Left lobe of liver (tissue), 2 donors: ENCODE data around the gene MET. TPM values are rescaled to one million over a fixed set of nuclear protein-coding genes. Genes with fewer than 3 reads are reported as not detected.
"Not testable (repeated sequence)": the region's sequence is repeated elsewhere in the genome, so short reads cannot be mapped to it uniquely, and the experiment has no call there.

Source experiments
- ATAC-seq: fragments of 200-7000 bp; cut with Tn5 transposase; one replicate; pipeline ENCODE4 v1.9.1; 2020; ENCODE audit warnings: mild to moderate bottlenecking, moderate library complexity
- DNase-seq: peaks from one replicate; pipeline ENCODE4 v3.0.0-alpha.2; 2020; ENCODE audit warnings: low spot score
- total RNA-seq: library from RNA; stranded (reverse); gene quantifications from one replicate; pipeline ENCODE4 v1.2.1, GENCODE V29; 2021
- donor health status: DM: no; HTN: no; CAD: no; lungs with moderate emphysema.
- donor health status: DM: no; HTN: yes; CAD: no.

Gene MET
- total RNA-seq, 1 donor from 2014 or later: 32.2 TPM

- no peak for ATAC-seq
- DNase-seq: no peak
These were observed 25.2 kb downstream of the MET start for GRCh38 chr7:116697152-116697551.

GRCh38 chr7:116697761-116698160 is 25.8 kb downstream of the MET start:
- no peak for DNase-seq
- ATAC-seq: no peak

GRCh38 chr7:116698396-116698795 is 26.4 kb downstream of the MET start:
- ATAC-seq (no peak), DNase-seq (no peak)

DNA sequence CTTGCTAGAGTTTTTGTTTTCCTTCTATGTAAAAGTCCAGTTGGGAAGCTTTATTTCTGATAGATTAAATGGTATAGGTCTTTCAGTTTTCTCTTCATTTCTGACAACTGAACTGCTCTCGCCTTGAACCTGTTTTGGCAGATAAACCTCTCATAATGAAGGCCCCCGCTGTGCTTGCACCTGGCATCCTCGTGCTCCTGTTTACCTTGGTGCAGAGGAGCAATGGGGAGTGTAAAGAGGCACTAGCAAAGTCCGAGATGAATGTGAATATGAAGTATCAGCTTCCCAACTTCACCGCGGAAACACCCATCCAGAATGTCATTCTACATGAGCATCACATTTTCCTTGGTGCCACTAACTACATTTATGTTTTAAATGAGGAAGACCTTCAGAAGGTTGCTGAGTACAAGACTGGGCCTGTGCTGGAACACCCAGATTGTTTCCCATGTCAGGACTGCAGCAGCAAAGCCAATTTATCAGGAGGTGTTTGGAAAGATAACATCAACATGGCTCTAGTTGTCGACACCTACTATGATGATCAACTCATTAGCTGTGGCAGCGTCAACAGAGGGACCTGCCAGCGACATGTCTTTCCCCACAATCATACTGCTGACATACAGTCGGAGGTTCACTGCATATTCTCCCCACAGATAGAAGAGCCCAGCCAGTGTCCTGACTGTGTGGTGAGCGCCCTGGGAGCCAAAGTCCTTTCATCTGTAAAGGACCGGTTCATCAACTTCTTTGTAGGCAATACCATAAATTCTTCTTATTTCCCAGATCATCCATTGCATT is 27.1 kb downstream of the MET start:
- no peak for DNase-seq
- ATAC-seq: no peak

- no peak for DNase-seq
- ATAC-seq: no peak
These were observed 27.7 kb downstream of the MET start for GRCh38 chr7:116699722-116700120.

- no peak for ATAC-seq
- DNase-seq: no peak
These were observed 30.2 kb downstream of the MET start for GRCh38 chr7:116702046-116702785.

DNA sequence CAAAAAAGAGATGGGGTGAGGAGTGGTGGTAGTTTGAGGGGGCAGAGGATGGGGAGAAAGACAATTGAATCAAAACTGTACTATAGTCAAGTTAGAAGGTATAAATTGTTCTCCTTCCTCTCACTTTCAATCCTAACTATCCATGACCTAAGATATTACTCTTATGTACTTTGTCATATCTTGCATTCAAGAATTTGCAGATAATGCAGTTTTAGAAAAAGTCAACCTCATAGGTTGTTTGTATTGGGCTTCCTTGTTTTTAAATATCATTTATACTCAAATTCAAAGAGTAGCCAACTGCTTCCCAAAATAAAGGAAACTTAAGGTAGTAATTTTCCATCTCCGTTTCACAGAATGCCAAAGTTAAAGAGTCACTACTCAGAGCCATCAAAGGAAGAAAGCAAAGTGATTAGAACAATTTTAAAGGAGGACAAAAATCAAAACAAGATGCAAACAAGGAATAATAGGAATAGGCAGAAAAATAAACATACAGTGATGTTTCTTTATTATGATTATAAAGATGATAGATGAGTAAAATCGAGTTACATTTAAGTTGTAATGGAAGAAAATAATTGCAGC is 32.7 kb downstream of the MET start:
- DNase-seq (no peak), ATAC-seq (no peak)

DNA sequence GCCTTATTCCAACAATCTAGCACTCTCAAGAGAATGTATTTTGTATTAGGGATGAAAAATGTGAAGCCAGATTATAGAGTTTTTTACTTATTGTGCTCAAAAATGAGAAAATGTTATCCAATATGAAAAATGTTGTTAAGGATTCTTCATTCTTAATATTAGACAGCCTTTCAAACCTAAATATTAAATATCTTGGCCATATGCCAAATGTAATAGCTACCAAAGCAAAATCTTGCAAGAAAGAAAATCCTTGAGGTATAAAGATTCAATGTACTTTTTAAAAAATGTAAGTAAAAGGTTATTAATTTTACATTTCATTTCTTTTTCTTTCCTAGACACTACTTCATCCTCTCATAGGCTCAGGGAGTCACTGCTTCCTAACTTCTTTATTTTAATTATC is 33.4 kb downstream of the MET start:
- DNase-seq (no peak), ATAC-seq (no peak)

DNA sequence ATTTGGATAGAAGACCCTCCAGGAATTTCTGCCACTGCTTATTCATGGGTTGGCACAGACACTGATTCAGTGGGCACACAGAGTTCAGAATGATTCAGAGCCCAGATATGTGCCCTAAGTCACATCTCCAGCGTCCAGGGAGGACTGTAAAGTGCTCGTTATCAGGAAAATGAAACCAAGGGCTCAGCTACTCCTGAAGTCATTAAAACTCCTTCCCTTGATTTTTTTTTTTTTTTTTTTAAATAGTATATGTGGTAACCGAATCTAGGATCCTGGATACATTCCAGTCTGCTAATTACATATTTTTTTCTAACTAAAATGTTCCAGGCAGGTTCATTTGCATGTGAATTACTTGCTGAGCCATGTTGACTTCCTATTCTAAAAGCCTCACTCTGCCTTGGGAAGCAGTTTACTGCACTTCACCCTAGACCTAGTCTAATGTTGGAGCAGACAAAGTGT is 34.7 kb downstream of the MET start:
- ATAC-seq (peak; percentile 41), DNase-seq (no peak)

DNA sequence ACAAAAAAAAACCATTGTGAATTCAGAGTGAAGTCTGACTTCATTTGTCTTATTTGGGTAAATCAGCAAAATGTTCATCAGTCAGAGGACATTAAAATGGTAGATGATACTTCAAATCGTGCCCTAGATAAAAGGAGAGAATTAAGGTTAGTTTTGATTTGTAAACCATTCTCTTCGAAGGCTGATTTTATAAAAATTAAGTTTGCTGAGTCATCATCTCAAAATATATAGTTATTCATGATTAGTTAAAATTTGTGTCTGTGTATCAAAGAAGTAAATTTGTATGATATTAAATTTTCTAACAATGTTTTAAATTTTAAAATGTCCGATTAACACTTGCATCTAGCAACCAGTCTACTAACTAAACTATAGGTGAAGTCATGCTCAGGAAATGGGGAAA is 35.3 kb downstream of the MET start:
- DNase-seq: no peak
- ATAC-seq: no peak

GRCh38 chr7:116708248-116708647 is 36.3 kb downstream of the MET start:
- DNase-seq: no peak
- no peak for ATAC-seq

GRCh38 chr7:116708861-116709260 is 36.9 kb downstream of the MET start:
- ATAC-seq (no peak), DNase-seq (no peak)

- no peak for ATAC-seq
- no peak for DNase-seq
These were observed 37.3 kb downstream of the MET start for GRCh38 chr7:116709336-116709735.

DNA sequence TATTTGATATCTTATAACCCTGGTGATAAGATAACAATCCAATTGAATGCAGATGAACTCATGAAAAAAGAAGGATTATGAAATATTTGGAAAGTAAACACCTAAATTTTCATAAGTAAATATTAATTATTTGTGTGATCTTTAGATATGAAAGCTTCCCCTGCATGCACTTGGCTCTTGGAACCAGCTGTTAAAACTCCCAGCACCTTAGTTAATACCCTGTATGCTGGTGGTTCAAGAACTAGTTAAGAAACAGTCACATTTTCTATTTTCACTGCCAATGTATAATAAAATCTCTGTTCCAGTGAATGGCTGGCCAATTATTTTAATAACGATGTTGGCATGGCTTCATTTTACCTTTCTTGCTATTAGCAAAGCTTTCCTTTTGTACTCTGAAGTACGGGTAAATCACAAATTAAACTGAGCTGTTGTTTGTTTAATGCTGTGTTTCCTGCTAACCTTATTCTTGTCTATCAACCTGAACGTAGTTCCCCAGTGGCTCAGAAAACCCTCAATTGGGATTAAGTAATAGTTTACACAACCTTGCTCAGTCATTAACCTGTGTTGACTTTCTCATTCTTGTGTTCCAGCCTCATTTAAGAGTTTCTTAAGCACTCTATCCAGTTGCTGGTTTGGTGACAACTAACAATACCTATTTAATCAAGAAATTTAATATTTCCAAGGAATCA is 38.9 kb downstream of the MET start:
- ATAC-seq: peak; percentile 91
- no peak for DNase-seq

DNA sequence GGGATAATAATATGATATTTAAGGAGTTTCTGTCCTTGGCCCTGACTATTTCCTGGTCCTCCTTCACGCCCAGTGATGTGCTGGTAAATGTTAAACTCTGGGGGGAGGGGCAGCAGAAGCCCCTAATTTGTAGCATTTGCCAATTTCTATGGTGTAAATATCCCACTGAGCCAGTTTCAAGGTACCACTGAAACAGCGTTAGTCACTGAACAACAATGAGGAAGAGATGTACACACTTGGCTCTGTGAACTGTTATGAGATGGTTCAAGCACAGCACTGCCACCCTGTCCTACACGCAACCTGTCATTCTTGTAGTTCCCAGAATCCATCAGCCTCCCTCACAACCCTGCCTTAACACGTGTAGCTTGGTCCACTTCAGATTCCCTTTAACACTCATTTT is 39.8 kb downstream of the MET start:
- DNase-seq: no peak
- ATAC-seq: no peak

- no peak for DNase-seq
- ATAC-seq: no peak
These were observed 41.5 kb downstream of the MET start for GRCh38 chr7:116713500-116713899.

DNA sequence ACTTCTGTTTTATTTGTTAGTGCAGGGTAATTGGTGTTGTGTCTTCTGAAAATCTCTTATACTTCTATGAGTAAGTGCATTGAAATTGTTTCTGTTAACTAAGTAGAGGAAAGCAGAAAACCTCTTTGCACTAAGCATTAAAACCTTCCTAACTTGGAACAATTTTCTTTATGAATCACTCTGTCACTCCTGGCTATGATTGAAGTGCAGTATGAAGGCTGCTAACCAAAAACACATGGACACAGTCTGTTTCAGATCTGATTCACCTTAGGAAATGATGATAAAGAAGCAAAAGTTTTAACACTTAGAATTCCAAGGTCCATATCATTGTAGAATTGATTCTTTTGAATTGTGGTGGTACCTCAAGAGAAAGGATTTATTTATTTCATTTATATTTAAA is 41.9 kb downstream of the MET start:
- ATAC-seq (no peak), DNase-seq (no peak)

DNA sequence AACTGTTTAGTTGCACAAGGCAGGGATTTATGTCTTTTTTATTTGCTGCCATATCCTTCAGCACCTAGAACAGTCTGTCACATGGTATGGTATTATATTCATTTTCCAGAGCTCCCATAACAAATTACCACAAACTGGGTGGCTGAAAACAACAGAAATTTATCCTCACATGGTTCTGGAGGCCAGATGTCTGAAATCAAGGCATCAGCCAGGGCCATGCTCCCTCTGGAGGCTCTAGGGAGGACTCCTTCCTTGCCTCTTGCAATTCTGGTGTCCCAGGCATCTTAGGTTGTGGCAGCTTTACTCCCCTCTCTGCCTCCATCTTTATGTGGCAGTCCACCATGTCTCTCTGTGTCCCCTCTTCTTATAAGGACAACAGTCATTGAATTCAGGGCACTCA is 43.1 kb downstream of the MET start:
- DNase-seq (no peak), ATAC-seq (no peak)

DNA sequence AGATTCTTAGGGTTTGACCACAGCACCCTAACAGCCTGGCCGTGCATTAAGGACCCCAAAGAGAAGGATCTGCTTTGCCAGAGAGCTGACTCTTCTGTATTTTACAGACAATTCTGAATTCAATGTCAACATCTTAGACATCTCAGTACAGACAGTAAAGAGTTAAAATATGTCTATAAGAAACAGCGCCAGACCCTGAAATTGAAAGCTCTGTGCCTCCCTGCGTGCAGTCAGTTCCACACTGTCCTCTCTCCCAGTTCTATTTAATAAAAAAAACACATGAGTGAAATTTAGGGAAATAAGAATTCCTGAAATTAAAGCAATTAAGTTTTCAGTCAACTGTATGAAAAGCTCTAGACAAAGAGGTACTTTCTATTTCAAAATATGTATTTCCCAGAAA is 45.1 kb downstream of the MET start:
- DNase-seq (no peak), ATAC-seq (no peak)

DNA sequence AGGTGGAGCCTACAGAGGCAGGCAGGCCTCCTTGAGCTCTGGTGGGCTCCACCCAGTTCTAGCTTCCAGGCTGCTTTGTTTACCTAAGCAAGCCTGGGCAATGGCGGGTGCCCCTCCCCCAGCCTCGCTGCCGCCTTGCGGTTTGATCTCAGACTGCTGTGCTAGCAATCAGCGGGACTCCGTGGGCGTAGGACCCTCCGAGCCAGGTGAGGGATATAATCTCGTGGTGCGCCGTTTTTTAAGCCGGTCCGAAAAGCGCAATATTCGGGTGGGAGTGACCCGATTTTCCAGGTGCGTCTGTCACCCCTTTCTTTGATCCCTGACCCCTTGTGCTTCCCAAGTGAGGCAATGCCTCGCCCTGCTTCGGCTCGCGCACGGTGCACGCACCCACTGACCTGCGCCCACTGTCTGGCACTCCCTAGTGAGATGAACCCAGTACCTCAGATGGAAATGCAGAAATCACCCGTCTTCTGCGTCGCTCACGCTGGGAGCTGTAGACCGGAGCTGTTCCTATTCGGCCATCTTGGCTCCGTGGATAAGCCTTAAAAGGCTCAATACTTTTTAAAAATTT is 52.0 kb downstream of the MET start:
- DNase-seq, ATAC-seq: not testable (repeated sequence)
